GM12865 (cell line): ENCODE measurements around the gene ALOXE3.

Source experiments
- DNase-seq: peaks from one replicate; pipeline ENCODE4 v3.0.0; 2010; ENCODE audit warnings: low read depth
- H3K4me3 ChIP-seq: 2 replicates; pipeline ENCODE4 v1.5.1; 2011; ENCODE audit warnings: mild to moderate bottlenecking, low read depth, low read length, control low read depth
- CTCF ChIP-seq: IDR thresholded peaks from 2 replicates; pipeline ENCODE4 v1.5.1; 2011; ENCODE audit warnings: low read length, control low read depth, low read depth, inconsistent platforms; ENCODE audit not compliant: insufficient read depth; ENCODE audit errors: missing control alignments

Gene ALOXE3

GRCh38 chr17:8117980-8118768 is at the start of gene ALOXE3:
Gene ALOXE3, minus strand, starts transcription at chr17:8118514. Its CDS starts 524 bp downstream, at chr17:8117990.
- DNase-seq = no peak
- peak within 1 kb of the TSS; percentile 86 for H3K4me3 ChIP-seq
- TF ChIP-seq CTCF = no peak

- DNase-seq = no peak
- TF ChIP-seq CTCF = no peak
- no peak overlapping the region for H3K4me3 ChIP-seq
These were observed 49.2 kb upstream of the ALOXE3 start for GRCh38 chr17:8167526-8167925.

GRCh38 chr17:8166731-8167130 is 48.4 kb upstream of the ALOXE3 start:
- no peak overlapping the region for H3K4me3 ChIP-seq
- TF ChIP-seq CTCF = no peak
- DNase-seq = no peak

- DNase-seq = no peak
- TF ChIP-seq CTCF = no peak
- H3K4me3 ChIP-seq = no peak overlapping the region
These were observed 46.5 kb upstream of the ALOXE3 start for GRCh38 chr17:8164815-8165131.

- H3K4me3 ChIP-seq = no peak overlapping the region
- TF ChIP-seq CTCF = no peak
- peak; percentile 53 for DNase-seq
These were observed 45.9 kb upstream of the ALOXE3 start for GRCh38 chr17:8163978-8164814.

GRCh38 chr17:8162997-8163977 is 45.0 kb upstream of the ALOXE3 start:
- no peak for DNase-seq

More at GRCh38 chr17:8162997-8163977, 45.0 kb upstream of the ALOXE3 start:
- H3K4me3 ChIP-seq = peak overlapping the region; percentile 74
- no peak for TF ChIP-seq CTCF
